Activated naive CD4-positive, alpha-beta T cell (primary cell): ENCODE data around the gene DLGAP1.
A peak's percentile ranks its signal among the peaks of the same experiment; 100 is the strongest.

ENCODE experiments used
- DNase-seq, 4 experiments: peaks; one replicate each; lab custom pipeline; 2025; lab: John Stamatoyannopoulos, UW

The DLGAP1 gene

GRCh38 chr18:4172196-4173100 is 282.7 kb downstream of the DLGAP1 start:
- no peak for DNase-seq

GRCh38 chr18:4157352-4157751 is 297.8 kb downstream of the DLGAP1 start:
- no peak for DNase-seq

GRCh38 chr18:4146797-4147196 is 308.3 kb downstream of the DLGAP1 start:
- no peak for DNase-seq

GRCh38 chr18:4144201-4144600 is 310.9 kb downstream of the DLGAP1 start:
- no peak for DNase-seq

- no peak for DNase-seq
Measured at GRCh38 chr18:4143585-4143984, 311.5 kb downstream of the DLGAP1 start.

GRCh38 chr18:4142876-4143275 is 312.2 kb downstream of the DLGAP1 start:
- no peak for DNase-seq

GRCh38 chr18:4134700-4135099 is 320.4 kb downstream of the DLGAP1 start:
- DNase-seq, result no peak

GRCh38 chr18:4130734-4131719 is 324.1 kb downstream of the DLGAP1 start:
- DNase-seq, result no peak

- no peak for DNase-seq
Measured at GRCh38 chr18:4126939-4127338, 328.2 kb downstream of the DLGAP1 start.

GRCh38 chr18:4125627-4126230 is 329.4 kb downstream of the DLGAP1 start:
- DNase-seq, result no peak

GRCh38 chr18:4125224-4125623 is 329.9 kb downstream of the DLGAP1 start:
- DNase-seq, result no peak

- DNase-seq, result no peak
Measured at GRCh38 chr18:4119813-4120212, 335.3 kb downstream of the DLGAP1 start.

- DNase-seq, result no peak
Measured at GRCh38 chr18:4119127-4119648, 335.9 kb downstream of the DLGAP1 start.

GRCh38 chr18:4108016-4108415 is 347.1 kb downstream of the DLGAP1 start:
- no peak for DNase-seq

GRCh38 chr18:4107049-4107467 is 348.0 kb downstream of the DLGAP1 start:
- no peak for DNase-seq

GRCh38 chr18:4106407-4107033 is 348.6 kb downstream of the DLGAP1 start:
- peak; percentile 7 to 34 (median 21) for DNase-seq

GRCh38 chr18:4102901-4103300 is 352.2 kb downstream of the DLGAP1 start:
- DNase-seq, result no peak

GRCh38 chr18:4101009-4101408 is 354.1 kb downstream of the DLGAP1 start:
- DNase-seq, result no peak

- no peak for DNase-seq
Measured at GRCh38 chr18:4096486-4096885, 358.6 kb downstream of the DLGAP1 start.

- DNase-seq, result no peak
Measured at GRCh38 chr18:4093676-4094075, 361.4 kb downstream of the DLGAP1 start.

- DNase-seq, result no peak
Measured at GRCh38 chr18:4084382-4084900, 370.7 kb downstream of the DLGAP1 start.
